GM12878 (cell line): ENCODE measurements around the gene SPSB2. TPM values are rescaled to one million over a fixed set of nuclear protein-coding genes. Genes with fewer than 3 reads are reported as not detected.

Experiments
- ATAC-seq: fragments of 200-7000 bp; cut with Tn5 transposase; 3 replicates; pipeline ENCODE4 v1.9.1; 2020; ENCODE audit warnings: mild to moderate bottlenecking, moderate library complexity
- BruUV-seq: library from RNA; stranded (reverse); fragments of 400-500 nt; replicated peaks from 2 replicates; lab custom pipeline; 2021; lab: Mats Ljungman, UMichigan
- CTCF ChIA-PET: fragments of 300-600 bp; sonication (Branson Sonifier 250); formaldehyde crosslinking; extraction: SDS; loops from one replicate; lab custom pipeline; 2021; ENCODE audit warnings: inconsistent platforms; lab: Yijun Ruan, JAX
- POLR2A ChIA-PET: fragments of 350-600 bp; formaldehyde crosslinking; extraction: SDS; loops from one replicate; lab custom pipeline; 2021; ENCODE audit warnings: inconsistent platforms; lab: Charles Lee
- RAD21 ChIA-PET: fragments of 300-600 bp; sonication (Branson Sonifier 250); formaldehyde crosslinking; loops from one replicate; lab custom pipeline; 2023; ENCODE audit warnings: antibody characterized with exemption; ENCODE audit not compliant: unreplicated experiment; lab: Charles Lee
- SMC1A ChIA-PET: fragments of 300-600 bp; sonication (Branson Sonifier 250); formaldehyde crosslinking; loops from one replicate; lab custom pipeline; 2023; ENCODE audit not compliant: unreplicated experiment, uncharacterized antibody; lab: Charles Lee
- DNase-seq: peaks from one replicate; pipeline ENCODE4 v3.0.0-alpha.2; 2011; ENCODE audit warnings: low read depth, low spot score
- FAIRE-seq: peaks from 3 replicates; lab custom pipeline; 2011; peaks lifted over from hg19 to GRCh38; lab: Jason Lieb, UNC
- H2AFZ ChIP-seq: 2 replicates; pipeline ENCODE4 v1.6.0; 2011; ENCODE audit warnings: low read depth, low read length, control low read depth; ENCODE audit not compliant: control insufficient read depth
- H3K27ac ChIP-seq: 2 replicates; pipeline ENCODE4 v1.5.1; 2011; ENCODE audit warnings: control low read depth; ENCODE audit not compliant: control insufficient read depth, insufficient read depth
- H3K27me3 ChIP-seq, 2 experiments: replicated peaks in 1 of 2; 2 replicates each; pipeline versions ENCODE4 v1.6.0 to v1.6.1; 2011; ENCODE audit warnings: low read length in 1 of 2; ENCODE audit not compliant: control insufficient read depth in 2 of 2, insufficient read depth in 2 of 2
- H3K36me3 ChIP-seq, 2 experiments: 2 replicates each; pipeline ENCODE4 v1.5.1; 2011; ENCODE audit warnings: low read length in 1 of 2; ENCODE audit not compliant: control insufficient read depth in 2 of 2, insufficient read depth in 2 of 2
- H3K4me1 ChIP-seq: 2 replicates; pipeline ENCODE4 v1.6.1; 2011; ENCODE audit warnings: mild to moderate bottlenecking, low read length, moderate library complexity, mixed read lengths; ENCODE audit not compliant: control insufficient read depth, insufficient read depth
- H3K4me2 ChIP-seq: 2 replicates; pipeline ENCODE4 v1.6.0; 2011; ENCODE audit warnings: control low read depth; ENCODE audit not compliant: control insufficient read depth, insufficient read depth
- H3K4me3 ChIP-seq: fragments of 200-600 bp; sonication (generic); 2 replicates; pipeline ENCODE4 v1.5.1; 2016
- H3K79me2 ChIP-seq: 2 replicates; pipeline ENCODE4 v1.6.0; 2011; ENCODE audit warnings: low read length; ENCODE audit not compliant: control insufficient read depth, insufficient read depth
- H3K9ac ChIP-seq: 2 replicates; pipeline ENCODE4 v1.8.0; 2011; ENCODE audit warnings: low read length, control low read depth, mixed read lengths; ENCODE audit not compliant: control insufficient read depth, insufficient read depth
- H3K9me3 ChIP-seq: replicated peaks from 3 replicates; pipeline ENCODE4 v1.5.1; 2011; ENCODE audit warnings: mild to moderate bottlenecking, low read length; ENCODE audit not compliant: control insufficient read depth, insufficient read depth
- H4K20me1 ChIP-seq: 2 replicates; pipeline ENCODE4 v1.6.0; 2011; ENCODE audit not compliant: control insufficient read depth, insufficient read depth
- BACH1 ChIP-seq: fragments of 450-650 bp; IDR thresholded peaks from 2 replicates; pipeline ENCODE4 v1.6.1; 2017; ENCODE audit warnings: mild to moderate bottlenecking, borderline replicate concordance
- BRCA1 ChIP-seq: IDR thresholded peaks from 2 replicates; pipeline ENCODE4 v1.6.1; 2011; ENCODE audit warnings: low read depth, low read length, improper control_type of control experiment
- CREB1 ChIP-seq: IDR thresholded peaks from 2 replicates; pipeline ENCODE4 v1.6.1; 2012; ENCODE audit warnings: low read depth, mild to moderate bottlenecking, inconsistent platforms
- HDAC2 ChIP-seq: fragments of 200-600 bp; sonication (generic); IDR thresholded peaks from 2 replicates; pipeline ENCODE4 v1.6.1; 2017
- JUND ChIP-seq: IDR thresholded peaks from 2 replicates; pipeline ENCODE4 v1.6.1; 2012; ENCODE audit warnings: low read depth, mild to moderate bottlenecking, low read length, improper control_type of control experiment, moderate library complexity
- NBN ChIP-seq: fragments of 450-650 bp; IDR thresholded peaks from 2 replicates; pipeline ENCODE4 v1.6.1; 2016
- NFXL1 ChIP-seq: fragments of 450-650 bp; IDR thresholded peaks from 2 replicates; pipeline ENCODE4 v1.6.1; 2017; ENCODE audit warnings: antibody characterized with exemption, mild to moderate bottlenecking, borderline replicate concordance
- NR2C2 ChIP-seq: IDR thresholded peaks from 2 replicates; pipeline ENCODE4 v1.6.1; 2011; ENCODE audit warnings: borderline replicate concordance, low read depth; ENCODE audit not compliant: control insufficient read depth, insufficient read length
- NR2F1 ChIP-seq: fragments of 450-650 bp; conservative IDR thresholded peaks from 2 replicates; pipeline ENCODE4 v1.6.1; 2017; ENCODE audit warnings: mild to moderate bottlenecking
- SMAD5 ChIP-seq: IDR thresholded peaks from 2 replicates; pipeline ENCODE4 v1.6.1; 2016; ENCODE audit warnings: antibody characterized with exemption, low read depth
- SMARCA5 ChIP-seq: fragments of 450-650 bp; IDR thresholded peaks from 2 replicates; pipeline ENCODE4 v1.6.1; 2017; ENCODE audit warnings: mild to moderate bottlenecking
- STAT3 ChIP-seq: IDR thresholded peaks from 2 replicates; pipeline ENCODE4 v1.6.1; 2011; ENCODE audit warnings: low read depth, low read length, improper control_type of control experiment
- TARDBP ChIP-seq: IDR thresholded peaks from 2 replicates; pipeline ENCODE4 v1.6.1; 2016; ENCODE audit warnings: borderline replicate concordance
- ZNF622 ChIP-seq: fragments of 450-650 bp; IDR thresholded peaks from 2 replicates; pipeline ENCODE4 v1.6.1; 2017; ENCODE audit warnings: mild to moderate bottlenecking, inconsistent platforms
- WGBS: methylation state at CpG from one replicate; pipeline ENCODE4 v1.1.6; 2016; ENCODE audit warnings: low lambda C conversion rate; ENCODE audit not compliant: insufficient replicate concordance, insufficient coverage; ENCODE audit errors: missing lambda C conversion rate; 5-methylcytosine and 5-hydroxymethylcytosine counted together
- in situ Hi-C: fragments of 300-500 bp; cut with MboI; formaldehyde crosslinking; loops from 9 replicates; pipeline ENCODE4 v1.14.3; 2018; ENCODE audit warnings: mixed read lengths
- intact Hi-C: fragments of 100-400 bp; cut with micrococcal nuclease; formaldehyde crosslinking; loops from one replicate; pipeline ENCODE4 v1.14.2; 2022; ENCODE audit not compliant: unreplicated experiment
- polyA plus RNA-seq, 11 experiments: library from polyadenylated mRNA; depleted of rRNA in 4 of 11; unstranded in 6 of 11; stranded (reverse) in 5 of 11; fragments of >200 nt; fragmentation: Nextera tagmentation in 4 of 11; fragmentation: Illumina TruSeq in 1 of 11; extraction: Ambion mirVana in 4 of 11; extraction: Trizol in 1 of 11; gene quantifications; 1 replicate in 1 of 11; 2 replicates in 10 of 11; pipeline versions ENCODE4 v1.2.1 to v1.2.3, GENCODE V29; 2011 to 2016; ENCODE audit warnings: inconsistent platforms in 2 of 11, missing spikeins in 2 of 11, low read depth in 1 of 11
- total RNA-seq, 4 experiments: library from RNA; depleted of rRNA in 3 of 4; stranded (reverse); fragments of >200 nt in 3 of 4; fragmentation: Illumina TruSeq in 1 of 4; extraction: Trizol in 1 of 4; gene quantifications; 2 replicates each; pipeline versions ENCODE4 v1.2.1 to v1.2.3, GENCODE V29; 2013 to 2021
- TF ChIP-seq, protein P1 (sequence below): IDR thresholded peaks from 2 replicates; pipeline ENCODE4 v1.6.1; 2011; ENCODE audit warnings: low read depth, low read length, improper control_type of control experiment, borderline replicate concordance

SPSB2 gene
- total and polyA plus RNA-seq, 10 of the 15 experiments (the other 5 are each of a cell fraction or from before 2014, with no cell fraction given): 0.08 to 5.6 (median 2.7) TPM

DNA sequence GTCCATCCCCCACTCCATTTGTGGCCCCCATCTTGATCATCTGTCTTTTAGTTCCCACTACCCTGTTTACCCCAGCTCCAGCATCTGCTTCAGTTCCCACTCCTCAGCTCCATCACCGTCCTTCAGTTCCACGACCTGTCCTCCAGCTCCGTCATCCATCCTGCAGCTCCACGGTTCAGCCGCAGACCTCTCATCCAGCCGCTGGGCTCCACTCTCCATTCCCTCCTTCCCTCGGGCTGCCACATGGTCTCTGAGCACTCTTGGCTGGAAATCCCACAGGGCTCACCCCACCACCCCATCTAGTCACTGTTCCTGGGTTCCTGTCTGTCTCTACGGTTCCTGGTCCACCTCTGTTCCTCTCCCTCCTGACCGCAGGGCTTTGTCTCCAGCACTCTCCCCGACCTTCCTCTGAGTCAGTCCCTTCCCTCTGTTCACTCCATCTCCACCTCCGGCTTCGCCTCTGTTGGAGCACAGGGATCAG, 48.2 kb downstream of the SPSB2 start:
- FAIRE-seq (no peak), DNase-seq (no peak), ATAC-seq (no peak)
- Histone ChIP-seq H3K4me1 (peaks cover 4% of the 10 kb centered on the region), H3K27ac (no peak overlapping the region), H3K4me2 (no peak overlapping the region), H2AFZ (no peak overlapping the region), H3K79me2 (no peaks in the 10 kb centered on the region), H3K4me3 (no peak overlapping the region), H3K9ac (no peak overlapping the region), H4K20me1 (no peaks in the 10 kb centered on the region), H3K27me3 (peaks cover 27 to 33% of the 10 kb centered on the region in 2 experiments), H3K36me3 (no peaks in the 10 kb centered on the region), H3K9me3 (no peaks in the 10 kb centered on the region)
- POLR2A ChIA-PET: interaction anchor here (0.9 kb wide), 1 partner anchor 10 kb away, joined by 3 read pairs; no protein-coding TSS in a partner anchor
- SMC1A ChIA-PET: interaction anchor here (0.7 to 4.8 kb wide), 6 partner anchors 10 to 101 kb away, joined by 3 to 23 read pairs (median 6); partner anchors contain the start of genes CDCA3, COPS7A, MLF2 and USP5
- in situ Hi-C loops (loop anchor here (5.0 kb wide), 1 partner anchor 73 kb away; the partner anchor contains the start of gene MLF2), intact Hi-C loops (loop anchor here (1.0 to 5.0 kb wide), 3 partner anchors 72 to 208 kb away; partner anchors contain the start of gene MLF2)
- no peak for TF ChIP-seq ZNF622
- TF ChIP-seq JUND: no peak
- no peak for TF ChIP-seq STAT3
- no peak for TF ChIP-seq SMAD5
- no peak for TF ChIP-seq CREB1
- no peak for TF ChIP-seq NR2C2
- TF ChIP-seq BACH1: no peak
- no peak for TF ChIP-seq NFXL1
- TF ChIP-seq HDAC2: no peak
- no peak for TF ChIP-seq SMARCA5
- no peak for TF ChIP-seq BRCA1
- TF ChIP-seq NBN: no peak
- TF ChIP-seq, protein P1, sequence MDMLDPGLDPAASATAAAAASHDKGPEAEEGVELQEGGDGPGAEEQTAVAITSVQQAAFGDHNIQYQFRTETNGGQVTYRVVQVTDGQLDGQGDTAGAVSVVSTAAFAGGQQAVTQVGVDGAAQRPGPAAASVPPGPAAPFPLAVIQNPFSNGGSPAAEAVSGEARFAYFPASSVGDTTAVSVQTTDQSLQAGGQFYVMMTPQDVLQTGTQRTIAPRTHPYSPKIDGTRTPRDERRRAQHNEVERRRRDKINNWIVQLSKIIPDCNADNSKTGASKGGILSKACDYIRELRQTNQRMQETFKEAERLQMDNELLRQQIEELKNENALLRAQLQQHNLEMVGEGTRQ: no peak
- TF ChIP-seq NR2F1: no peak
- TF ChIP-seq TARDBP: no peak
- no TSS peak for BruUV-seq
- WGBS: 48% methylated on average over 12 of the region's 12 CpGs
- CTCF ChIA-PET: interaction anchor here (0.7 to 5.1 kb wide), 20 partner anchors 9 to 266 kb away, joined by 3 to 71 read pairs (median 4); partner anchors contain the start of genes COPS7A, MLF2 and USP5
- RAD21 ChIA-PET: interaction anchor here (1.3 to 4.2 kb wide), 4 partner anchors 33 to 72 kb away, joined by 4 to 25 read pairs (median 6); partner anchors contain the start of genes MLF2 and PTMS
